ENCODE data around the gene SBK3. TPM values are rescaled to one million over a fixed set of nuclear protein-coding genes. Genes with fewer than 3 reads are reported as not detected.

The SBK3 gene
- total and polyA plus RNA-seq, 2 of the 8 experiments (the other 6 are each of a cell fraction or from before 2014, with no cell fraction given), result 0.76 to 1.5 TPM

- TF ChIP-seq CHD7 (IDR thresholded peaks at IDR 0.05; ENCODE audit: insufficient replicate concordance, low read length), result no peak
- TF ChIP-seq FOSL1 (IDR thresholded peaks at IDR 0.05; ENCODE audit: insufficient read depth, low read depth, low read length), result no peak
- TF ChIP-seq BACH1 (IDR thresholded peaks at IDR 0.05; ENCODE audit: low read length), result no peak
These were observed 3.0 kb downstream of the SBK3 start (continued) for GRCh38 chr19:55542292-55542855.
